Melanocyte of skin (primary cell): ENCODE data around the gene PUSL1. TPM values are rescaled to one million over a fixed set of nuclear protein-coding genes. Genes with fewer than 3 reads are reported as not detected.

Experiments used
- small RNA-seq, 2 donors: library from RNA; depleted of rRNA; stranded (forward); fragments of <200 nt; gene quantifications; one replicate each; pipeline ENCODE3, GENCODE V24; 2012
- total RNA-seq, 2 donors: library from RNA; depleted of rRNA; stranded (reverse); fragments of >200 nt; gene quantifications; 2 replicates each; pipeline ENCODE4 v1.2.3, GENCODE V29; 2012

Gene PUSL1
- total RNA-seq = 10 to 100 TPM; 15.8 to 23.6 TPM

DNA sequence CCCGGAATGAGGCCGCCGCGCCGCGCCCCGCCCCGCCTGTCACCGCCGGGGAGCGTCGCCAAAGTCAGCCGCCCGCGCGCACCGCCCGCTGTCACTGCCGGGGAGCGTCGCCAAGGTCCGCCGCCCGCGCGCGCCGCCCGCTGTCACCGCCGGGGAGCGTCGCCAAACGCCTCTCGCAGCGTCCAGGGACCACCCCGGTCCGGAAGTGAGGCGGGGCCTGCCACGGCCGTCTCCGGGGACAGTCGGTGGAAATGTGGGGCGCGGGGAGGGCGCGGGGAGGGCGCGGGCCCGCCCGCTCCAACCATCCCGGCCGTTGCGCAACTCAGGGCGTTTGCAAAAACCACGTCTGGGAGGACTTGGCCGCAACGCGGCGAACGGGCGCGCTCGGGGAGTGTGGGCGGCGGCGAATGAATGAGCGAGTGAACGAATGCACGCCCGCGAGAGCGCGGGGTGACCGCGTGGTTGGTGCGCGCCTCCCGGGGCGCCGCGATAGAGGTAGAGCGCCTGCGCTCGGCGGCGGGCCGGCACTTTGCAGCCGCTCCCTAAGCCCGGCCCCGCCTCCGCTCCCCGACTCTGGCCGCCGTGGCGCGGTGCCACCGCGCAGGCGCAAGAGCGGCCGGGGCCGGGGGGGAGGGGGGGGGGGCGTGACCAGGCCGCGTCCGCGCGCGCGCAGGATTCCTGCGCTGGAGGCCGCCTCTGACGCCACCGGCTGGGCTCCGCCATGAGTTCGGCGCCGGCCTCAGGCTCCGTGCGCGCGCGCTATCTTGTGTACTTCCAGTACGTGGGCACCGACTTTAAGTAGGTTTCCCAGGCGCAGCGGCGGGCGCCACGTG lies at the start of gene PUSL1, which contains the start of gene ACAP3:
TSS of gene PUSL1 (plus strand) at position 675 of the 833 bp plus-strand sequence. CDS start at position 722, 47 bp downstream.
TSS of gene ACAP3 (minus strand) at position 8 of the 833 bp plus-strand sequence. CDS start 115 bp downstream, outside the sequence.

DNA sequence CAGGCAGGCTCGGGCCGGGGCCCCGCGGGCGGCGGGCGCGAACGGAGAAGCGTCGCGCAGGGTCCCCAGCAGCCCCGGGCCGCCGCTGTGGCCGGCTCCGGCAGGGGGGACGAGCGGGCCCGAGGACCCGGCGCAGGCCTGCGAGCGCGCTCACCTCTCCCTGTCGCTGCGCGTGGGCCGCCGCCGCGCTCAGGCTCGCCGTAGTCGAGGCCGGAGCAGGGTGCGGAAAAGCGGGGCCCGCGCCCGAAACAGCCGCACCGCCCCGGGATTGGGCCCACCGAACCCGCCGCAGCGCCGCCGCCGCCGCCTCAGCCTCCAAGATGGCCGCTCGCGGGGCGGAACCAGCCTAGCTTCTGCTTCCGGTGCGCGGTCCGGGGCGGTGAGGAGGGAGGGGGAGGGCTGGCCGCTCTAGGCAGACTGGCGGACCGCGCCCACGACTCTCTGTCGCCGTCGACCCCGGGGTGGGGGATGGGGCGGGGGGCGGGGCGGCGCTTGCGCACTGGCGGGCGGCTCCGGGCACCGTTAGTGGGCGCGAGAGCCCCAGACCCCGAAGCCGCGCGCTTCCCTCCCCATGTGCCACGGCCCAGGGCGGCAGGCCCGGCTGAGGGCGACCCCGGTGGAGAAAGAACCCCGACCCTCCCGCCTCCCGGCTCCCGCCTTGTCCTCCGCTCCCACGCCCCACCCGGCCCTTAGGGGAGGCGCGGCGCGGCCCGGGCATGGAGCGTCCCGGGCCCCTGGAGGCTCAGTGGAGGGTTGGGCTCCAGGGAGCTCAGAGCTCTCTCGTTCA lies 34.7 kb upstream of the PUSL1 start, which contains the start of gene UBE2J2:
TSS of gene UBE2J2 (minus strand) at position 343 of the 787 bp plus-strand sequence. CDS start 5,862 bp downstream, outside the sequence.

GRCh38 chr1:1324524-1325287 lies 16.3 kb downstream of the PUSL1 start, which contains the start of the genes CPTP and INTS11:
Gene CPTP (plus strand): TSS chr1:1324802. CDS start chr1:1326911, 2,109 bp downstream.
Gene INTS11 (minus strand): TSS chr1:1324660. CDS start chr1:1324608, 52 bp downstream.

GRCh38 chr1:1331068-1331965 lies 22.9 kb downstream of the PUSL1 start, which contains the start of gene TAS1R3:
Gene TAS1R3 (plus strand): TSS chr1:1331280. CDS start chr1:1331346, 66 bp downstream.

DNA sequence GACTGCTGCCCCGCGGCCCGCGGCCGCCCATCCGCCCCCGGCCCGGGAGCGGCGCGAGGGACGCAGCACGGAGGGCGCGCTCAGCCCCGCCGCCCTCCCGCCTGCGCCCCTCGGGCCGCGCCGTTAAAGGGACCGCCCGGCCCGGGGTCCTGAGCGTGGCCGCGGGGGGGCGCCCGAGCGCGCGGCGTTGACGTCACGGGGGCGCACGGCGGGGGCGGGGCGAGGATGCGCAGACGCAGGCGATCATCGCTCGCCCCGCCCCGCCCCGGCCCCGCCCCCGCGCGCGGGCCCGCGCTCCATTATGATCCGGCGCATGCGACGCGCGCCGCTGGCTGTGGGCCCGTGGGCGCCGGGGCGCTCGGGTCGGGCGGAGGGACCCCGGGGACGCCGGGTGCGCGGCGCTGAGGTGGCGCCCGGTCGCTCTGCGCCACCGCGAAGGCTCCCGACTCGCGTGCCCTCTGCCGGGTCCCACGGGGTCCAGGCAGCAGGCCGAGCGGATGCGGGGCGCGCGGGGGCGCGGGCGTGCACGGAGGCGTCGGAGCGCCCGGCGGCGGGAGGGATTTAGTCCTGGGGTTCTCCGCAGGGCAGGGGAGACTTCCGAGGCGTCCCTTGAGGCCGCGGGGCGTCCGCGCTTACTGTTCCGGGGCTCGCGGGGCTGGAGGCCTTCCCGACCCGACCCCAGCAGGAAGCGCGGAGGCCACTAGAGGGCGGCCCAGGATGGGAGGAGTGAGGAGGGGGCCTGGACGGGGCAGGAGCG lies 41.0 kb downstream of the PUSL1 start, which contains the start of gene DVL1:
TSS of gene DVL1 (minus strand) at position 163 of the 757 bp plus-strand sequence. CDS start 353 bp downstream, outside the sequence.

GRCh38 chr1:1358433-1359271 lies 50.3 kb downstream of the PUSL1 start, which contains the start of gene MXRA8:
Gene MXRA8 (minus strand): TSS chr1:1358555. CDS start chr1:1358504, 51 bp downstream.

Small RNA genes within 50 kb of the gene (small RNA-seq; reads per million reads assigned to genes)
- 0 reads per million in 2 donors for gene MIR6726

Other genes with a start within 250 kb of the PUSL1 start
- gene RNF223, start 234.3 kb upstream of the PUSL1 start, total RNA-seq = not detected
- 10 to 100 TPM in 1 of 2 donors, 1 to 10 TPM in 1; 8.6 to 12.0 TPM for gene C1orf159, start 192.5 kb upstream of the PUSL1 start, total RNA-seq
- not detected for gene TTLL10, start 134.7 kb upstream of the PUSL1 start, total RNA-seq
- gene TNFRSF18, start 102.0 kb upstream of the PUSL1 start, total RNA-seq = under 1 TPM in 1 of 2 donors, not detected in 1; 0.34 TPM
- gene TNFRSF4, start 94.4 kb upstream of the PUSL1 start, total RNA-seq = not detected
- gene SDF4, start 76.6 kb upstream of the PUSL1 start, total RNA-seq = 10 to 100 TPM; 79.5 to 88.9 TPM
- gene B3GALT6, start 76.4 kb upstream of the PUSL1 start, total RNA-seq = 10 to 100 TPM; 19.0 to 26.5 TPM
- gene C1QTNF12, start 61.9 kb upstream of the PUSL1 start, total RNA-seq = not detected
- gene UBE2J2, start 34.7 kb upstream of the PUSL1 start, total RNA-seq = 10 to 100 TPM; 28.9 to 32.6 TPM
- gene SCNN1D, start 28.2 kb upstream of the PUSL1 start, total RNA-seq = under 1 TPM; 0.67 to 0.69 TPM
- 10 to 100 TPM; 21.3 to 42.0 TPM for gene ACAP3, start 667 bp upstream of the PUSL1 start, total RNA-seq
- 100 to 1,000 TPM in 1 of 2 donors, 10 to 100 TPM in 1; 57.5 to 102 TPM for gene INTS11, start 16.1 kb downstream of the PUSL1 start, total RNA-seq
- 10 to 100 TPM; 20.0 to 23.0 TPM for gene CPTP, start 16.2 kb downstream of the PUSL1 start, total RNA-seq
- under 1 TPM in 1 of 2 donors, not detected in 1; 0.33 TPM for gene TAS1R3, start 22.7 kb downstream of the PUSL1 start, total RNA-seq
- gene DVL1, start 40.8 kb downstream of the PUSL1 start, total RNA-seq = 10 to 100 TPM; 44.4 to 60.6 TPM
- under 1 TPM in 1 of 2 donors, not detected in 1; 0.33 TPM for gene MXRA8, start 50.0 kb downstream of the PUSL1 start, total RNA-seq
- gene AURKAIP1, start 66.6 kb downstream of the PUSL1 start, total RNA-seq = 100 to 1,000 TPM; 117 to 140 TPM
- 10 to 100 TPM; 63.9 to 72.3 TPM for gene CCNL2, start 90.7 kb downstream of the PUSL1 start, total RNA-seq
- 100 to 1,000 TPM in 1 of 2 donors, 10 to 100 TPM in 1; 57.5 to 103 TPM for gene MRPL20, start 98.7 kb downstream of the PUSL1 start, total RNA-seq
- under 1 TPM in 1 of 2 donors, not detected in 1; under 0.01 TPM for gene ANKRD65, start 112.7 kb downstream of the PUSL1 start, total RNA-seq
- 1 to 10 TPM; 2.4 to 4.3 TPM for gene VWA1, start 127.1 kb downstream of the PUSL1 start, total RNA-seq
- not detected for gene ATAD3C, start 141.1 kb downstream of the PUSL1 start, total RNA-seq
- gene ATAD3B, start 163.2 kb downstream of the PUSL1 start, total RNA-seq = 10 to 100 TPM; 22.4 to 33.6 TPM
- 10 to 100 TPM; 32.0 to 42.0 TPM for gene ATAD3A, start 203.6 kb downstream of the PUSL1 start, total RNA-seq
- 1 to 10 TPM; 2.1 to 4.7 TPM for gene TMEM240, start 232.0 kb downstream of the PUSL1 start, total RNA-seq